GM19240 (cell line): ENCODE measurements around the gene BRD2.
"Not testable (repeated sequence)": the region's sequence is repeated elsewhere in the genome, so short reads cannot be mapped to it uniquely, and the experiment has no call there.

Experiments
- DNase-seq: peaks from one replicate; pipeline ENCODE4 v3.0.0; 2011; ENCODE audit warnings: low spot score; ENCODE audit not compliant: insufficient read length

BRD2 gene

DNA sequence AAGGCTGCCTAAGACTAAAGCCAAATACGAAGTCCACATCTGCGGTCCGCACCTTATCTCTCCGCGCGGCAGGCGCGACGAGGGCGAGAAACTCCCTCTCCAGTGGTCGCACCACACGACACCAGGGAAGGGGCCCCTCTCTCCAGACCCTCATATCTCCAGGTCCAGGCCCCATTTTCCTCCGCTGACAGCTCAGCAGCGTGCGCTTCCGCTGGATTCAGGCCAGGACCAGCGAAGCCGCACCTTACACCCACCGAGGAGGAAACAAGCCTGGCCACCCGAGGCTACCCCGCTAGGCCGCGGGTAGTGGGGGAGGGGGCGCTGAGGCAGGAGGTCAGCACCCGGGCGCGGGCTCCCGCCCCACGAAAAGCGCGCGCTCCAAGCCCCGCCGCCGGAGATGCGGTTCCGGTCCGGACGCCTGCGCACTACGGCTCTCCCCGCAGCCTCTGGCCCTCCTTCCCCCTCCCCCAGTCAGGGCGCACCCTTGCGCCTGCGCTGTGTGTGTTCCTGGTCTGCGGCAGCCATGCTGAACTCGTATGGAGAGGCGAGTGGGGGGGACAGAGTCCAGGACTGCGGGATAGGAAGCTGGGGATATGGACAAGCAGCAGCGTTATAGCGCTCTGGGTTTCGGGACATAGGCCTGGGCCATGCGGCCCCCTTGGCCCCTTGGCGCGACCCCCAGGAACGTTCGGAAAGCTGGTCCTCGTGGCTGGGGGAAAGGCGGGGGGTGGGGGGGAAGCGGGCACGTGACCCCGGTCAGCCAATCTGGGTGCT, at the start of gene BRD2:
Gene BRD2, plus strand, starts transcription at position 502 of the 774 bp plus-strand sequence. CDS start 4,305 bp downstream, outside the sequence.
- DNase-seq, result no peak

- DNase-seq, result no peak
Measured at GRCh38 chr6:32920715-32921114, 47.7 kb upstream of the BRD2 start.

DNA sequence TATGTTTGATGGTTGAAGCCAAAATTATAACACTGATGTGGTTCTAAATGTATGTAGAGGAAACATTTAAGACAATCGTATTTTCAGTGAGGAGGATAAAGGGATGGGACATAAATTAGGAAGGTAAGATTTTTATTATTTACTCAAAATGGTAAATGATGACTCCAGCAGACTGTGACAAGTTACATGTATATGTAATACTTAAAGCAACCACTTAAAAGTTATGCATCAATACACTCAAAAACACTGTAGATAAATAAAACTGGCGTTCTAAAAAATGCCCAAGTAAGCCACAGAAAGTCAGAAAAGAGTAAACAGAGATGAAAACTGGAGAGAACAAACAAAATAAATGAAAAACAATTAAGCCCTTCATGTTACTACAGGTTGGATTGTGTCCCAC, 46.3 kb upstream of the BRD2 start:
- DNase-seq, result no peak

DNA sequence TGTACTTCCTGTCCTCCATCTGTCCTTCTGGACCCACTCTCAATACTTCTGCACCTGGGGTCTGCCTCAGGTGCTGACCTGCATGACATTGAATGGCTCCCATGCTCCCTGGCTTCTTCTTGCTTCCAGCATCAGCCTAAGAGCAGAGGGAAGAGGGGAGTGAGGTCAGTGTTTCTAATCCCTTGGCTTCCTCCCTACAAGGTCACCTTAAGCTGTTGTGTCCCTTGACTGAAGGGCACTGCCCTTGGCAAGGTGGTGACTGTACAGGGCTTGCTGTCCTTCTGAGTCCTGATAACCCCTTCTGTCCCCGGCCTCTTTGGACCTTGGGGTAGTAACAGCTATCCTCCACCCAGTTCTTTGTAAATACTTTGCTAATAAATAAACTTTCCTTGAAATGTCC, 37.2 kb upstream of the BRD2 start:
- DNase-seq, result no peak

DNA sequence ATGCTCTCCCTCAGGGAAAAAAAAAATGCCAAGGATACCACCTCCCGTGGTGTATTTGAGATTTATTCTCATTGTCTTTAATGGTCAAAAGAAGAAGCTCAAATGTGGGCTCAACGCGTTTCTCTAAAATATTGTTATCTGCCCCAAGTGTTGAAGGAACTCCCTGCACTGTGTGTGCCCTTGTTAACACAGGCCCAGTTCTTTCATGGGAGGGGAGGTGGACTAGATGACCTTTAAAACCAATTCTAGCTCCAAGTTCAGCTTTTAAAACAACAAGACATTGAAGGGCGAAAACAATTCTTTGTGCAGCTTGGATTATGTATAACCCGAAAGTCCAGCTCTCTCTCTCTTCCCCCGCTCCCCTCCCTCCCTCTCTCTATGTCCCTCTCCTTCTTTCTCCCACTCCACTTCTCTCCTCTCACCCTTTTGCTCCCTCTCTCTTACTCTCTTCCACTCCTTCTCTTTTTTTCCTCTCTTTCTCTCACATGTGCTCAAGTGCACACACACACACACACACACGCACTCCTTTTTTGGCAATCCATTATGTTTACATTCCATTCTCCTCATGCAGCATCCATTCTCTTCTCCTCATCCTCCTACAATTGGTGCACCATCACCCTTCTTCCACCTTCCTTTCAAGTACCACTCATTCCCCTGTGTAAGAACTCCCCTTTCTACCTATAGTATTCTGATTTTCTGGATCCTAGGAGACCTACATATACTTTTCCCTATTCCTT, 36.1 kb upstream of the BRD2 start:
- DNase-seq, result no peak

DNA sequence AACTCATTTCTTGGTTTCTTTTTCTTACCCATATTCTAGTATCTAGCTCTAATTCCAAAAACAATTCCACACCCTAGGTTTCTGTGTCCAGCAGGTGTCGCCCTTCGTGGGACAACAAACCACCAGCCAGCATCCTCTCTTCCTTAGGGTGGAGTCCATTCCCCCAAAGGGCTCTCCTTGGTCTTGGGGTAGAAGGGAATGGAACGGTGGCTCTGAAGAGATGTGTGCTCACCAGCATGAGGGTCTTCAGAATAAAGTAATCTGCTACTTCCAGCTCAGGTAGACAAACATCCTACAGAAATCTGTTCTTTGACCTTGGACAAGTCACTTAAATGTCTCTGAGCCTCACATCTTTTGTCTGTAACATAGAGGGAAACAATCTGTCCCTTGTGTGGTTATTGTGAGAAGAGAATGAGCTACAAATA, 34.7 kb upstream of the BRD2 start:
- DNase-seq, result no peak

GRCh38 chr6:32935551-32936238, 32.7 kb upstream of the BRD2 start:
- no peak for DNase-seq

DNA sequence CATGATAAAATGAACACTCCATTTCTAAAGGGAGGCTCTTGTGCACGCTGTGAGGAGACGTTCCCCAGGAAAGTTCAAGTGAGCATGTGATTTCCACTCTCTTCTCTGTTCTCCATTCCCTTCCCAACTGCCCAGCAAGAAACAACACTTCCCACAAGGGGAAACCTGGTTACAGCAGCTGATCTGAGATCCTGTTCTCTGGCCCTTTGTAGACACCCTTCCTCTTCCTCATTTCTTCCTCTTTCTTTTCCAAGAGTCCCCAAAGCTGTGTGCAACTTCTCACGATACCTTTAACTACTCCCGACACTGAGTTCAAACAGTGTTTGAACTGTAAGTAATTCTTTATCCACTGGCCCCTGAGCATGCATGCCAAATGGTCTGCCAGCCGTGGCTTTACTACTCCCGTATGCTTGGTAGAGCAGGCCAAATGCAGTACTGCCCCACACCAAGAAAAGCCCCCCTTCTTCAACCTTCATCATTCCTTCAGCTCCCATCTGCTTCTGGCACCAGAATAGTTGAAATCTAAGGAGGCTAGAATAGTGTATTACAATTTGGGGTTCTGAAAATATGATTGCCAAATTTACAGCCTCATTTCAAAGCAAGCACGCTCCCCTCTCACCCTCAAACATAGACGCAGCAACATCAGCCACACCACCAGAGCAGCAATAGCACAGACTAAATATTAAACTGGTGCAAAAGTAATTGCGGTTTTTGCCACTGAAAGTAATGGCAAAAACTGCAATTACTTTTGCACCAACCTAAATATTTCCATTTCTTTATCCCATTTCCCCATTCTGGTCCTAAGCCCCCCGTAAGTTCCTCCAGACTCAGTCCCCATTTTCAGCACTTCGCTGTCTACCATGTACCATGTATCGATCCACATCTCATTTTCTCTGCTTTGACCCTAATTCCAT, 31.9 kb upstream of the BRD2 start:
- DNase-seq, result no peak

- DNase-seq, result no peak
Measured at GRCh38 chr6:32937230-32937633, 31.2 kb upstream of the BRD2 start.

DNA sequence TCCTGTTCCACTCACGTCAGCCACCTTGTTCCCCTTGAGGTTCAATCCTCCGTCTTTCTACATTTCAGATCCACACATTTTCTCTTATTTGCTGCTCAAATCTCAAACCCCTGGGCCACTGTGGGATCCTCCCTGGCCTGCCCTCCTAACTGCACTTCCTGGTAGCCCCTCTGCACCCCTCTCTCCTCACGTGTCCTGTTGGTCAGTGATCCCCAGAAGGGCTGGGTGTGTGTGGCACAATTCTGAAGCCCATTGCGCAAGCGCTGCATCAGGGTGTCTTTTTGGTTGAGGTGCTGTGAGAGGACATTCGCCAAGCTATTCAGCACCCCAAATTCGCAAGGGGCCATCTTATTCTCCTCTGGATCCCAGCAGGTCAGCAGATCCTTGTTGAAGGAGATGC, 29.9 kb upstream of the BRD2 start:
- no peak for DNase-seq

GRCh38 chr6:32940656-32941213, 27.7 kb upstream of the BRD2 start, which contains the start of gene HLA-DMB:
HLA-DMB (minus strand) TSS chr6:32941028; CDS start chr6:32940807, 221 bp downstream.
- DNase-seq, result peak; percentile 59

DNA sequence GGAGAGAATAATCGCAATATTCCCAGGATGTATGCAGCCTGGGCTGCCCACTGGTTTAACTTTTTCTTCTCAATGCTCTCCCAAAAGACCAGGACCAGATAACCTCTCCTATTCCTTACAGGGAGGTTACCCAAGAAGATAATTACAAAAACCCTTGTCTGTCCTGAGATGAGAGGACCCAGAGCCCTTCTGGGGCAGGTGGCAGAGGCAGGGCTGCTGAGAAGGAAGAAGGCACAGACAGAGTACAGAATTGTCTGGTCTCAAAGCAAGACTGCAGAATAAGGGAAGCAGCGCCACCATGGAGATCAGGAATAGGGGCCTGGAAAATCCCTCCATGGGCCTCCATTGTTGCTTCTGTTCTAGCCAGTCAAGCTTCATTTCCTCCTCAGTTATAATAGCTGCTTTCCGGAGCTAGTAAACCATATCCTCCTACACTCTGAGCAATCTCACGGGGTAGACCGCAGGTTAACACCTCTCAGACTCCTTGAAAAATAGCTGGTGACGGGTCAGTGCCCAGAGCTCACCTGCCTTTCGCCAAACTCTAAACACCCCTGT, 27.1 kb upstream of the BRD2 start:
- no peak for DNase-seq

- not testable (repeated sequence) for DNase-seq
Measured at GRCh38 chr6:32942555-32943123, 25.8 kb upstream of the BRD2 start.

GRCh38 chr6:32943864-32944649, 24.3 kb upstream of the BRD2 start:
- DNase-seq, result no peak

- DNase-seq, result no peak
Measured at GRCh38 chr6:32945108-32945760, 23.2 kb upstream of the BRD2 start.

- no peak for DNase-seq
Measured at GRCh38 chr6:32945953-32946352, 22.4 kb upstream of the BRD2 start.

GRCh38 chr6:32946893-32947292, 21.5 kb upstream of the BRD2 start:
- no peak for DNase-seq

- DNase-seq, result no peak
Measured at GRCh38 chr6:32947552-32948465, 20.6 kb upstream of the BRD2 start.
